Measurements from ENCODE around the gene RITA1. TPM values are rescaled to one million over a fixed set of nuclear protein-coding genes. Genes with fewer than 3 reads are reported as not detected.

The RITA1 gene
- total RNA-seq, 1 donor from 2014 or later = 48.4 TPM

DNA sequence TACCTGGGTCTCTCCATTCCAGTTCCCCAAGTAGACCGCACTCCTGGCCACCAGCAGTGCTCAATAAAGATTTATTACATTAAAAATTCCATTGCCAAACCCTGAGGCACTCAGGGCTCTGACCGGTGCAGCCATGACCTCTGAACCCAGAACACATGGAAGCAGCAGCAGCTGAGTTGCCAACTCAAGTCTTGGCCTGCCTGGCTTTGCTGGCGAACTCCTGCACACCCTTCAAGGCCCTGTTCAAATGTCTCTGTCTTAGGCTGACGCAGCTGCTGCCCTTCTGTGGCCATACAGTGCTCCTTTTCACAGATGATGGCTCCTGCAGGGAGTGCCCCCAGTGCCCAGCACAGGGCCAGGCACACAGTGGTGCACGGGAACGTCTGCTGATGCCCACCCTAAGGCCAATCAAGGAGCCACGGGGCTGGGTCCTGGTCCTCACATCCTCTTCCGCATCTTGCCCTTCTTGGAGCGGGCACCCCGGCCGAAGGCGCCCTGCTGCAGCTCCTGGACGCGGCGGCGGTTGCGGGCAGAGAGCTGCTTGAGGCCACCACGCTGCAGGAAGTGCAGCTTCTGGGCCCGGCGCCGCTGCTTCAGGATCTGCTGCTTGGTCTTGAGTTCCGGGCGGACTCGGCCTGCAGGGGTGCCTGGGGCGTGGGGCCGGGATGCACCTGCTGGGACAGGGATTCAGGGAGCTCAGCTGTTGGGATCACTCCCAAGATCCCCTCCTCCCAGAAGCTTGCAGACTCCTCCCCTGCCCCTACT lies 26.9 kb upstream of the RITA1 start:
- intact Hi-C loops (cut with DNase I) = no loop called here
- peaks cover 58 to 60% of the 10 kb centered on the region in 2 donors for H3K36me3 ChIP-seq
- no peak overlapping the region for H3K4me3 ChIP-seq
- H3K27ac ChIP-seq = no peak overlapping the region
- TF ChIP-seq, protein P1, sequence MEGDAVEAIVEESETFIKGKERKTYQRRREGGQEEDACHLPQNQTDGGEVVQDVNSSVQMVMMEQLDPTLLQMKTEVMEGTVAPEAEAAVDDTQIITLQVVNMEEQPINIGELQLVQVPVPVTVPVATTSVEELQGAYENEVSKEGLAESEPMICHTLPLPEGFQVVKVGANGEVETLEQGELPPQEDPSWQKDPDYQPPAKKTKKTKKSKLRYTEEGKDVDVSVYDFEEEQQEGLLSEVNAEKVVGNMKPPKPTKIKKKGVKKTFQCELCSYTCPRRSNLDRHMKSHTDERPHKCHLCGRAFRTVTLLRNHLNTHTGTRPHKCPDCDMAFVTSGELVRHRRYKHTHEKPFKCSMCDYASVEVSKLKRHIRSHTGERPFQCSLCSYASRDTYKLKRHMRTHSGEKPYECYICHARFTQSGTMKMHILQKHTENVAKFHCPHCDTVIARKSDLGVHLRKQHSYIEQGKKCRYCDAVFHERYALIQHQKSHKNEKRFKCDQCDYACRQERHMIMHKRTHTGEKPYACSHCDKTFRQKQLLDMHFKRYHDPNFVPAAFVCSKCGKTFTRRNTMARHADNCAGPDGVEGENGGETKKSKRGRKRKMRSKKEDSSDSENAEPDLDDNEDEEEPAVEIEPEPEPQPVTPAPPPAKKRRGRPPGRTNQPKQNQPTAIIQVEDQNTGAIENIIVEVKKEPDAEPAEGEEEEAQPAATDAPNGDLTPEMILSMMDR (IDR thresholded peaks at IDR 0.05) = no peak
- peaks cover 0 to 4% of the 10 kb centered on the region in 2 donors for H3K4me1 ChIP-seq
- DNase-seq (ENCODE audit: low spot score in 2 of 2) = no peak
- no peaks in the 10 kb centered on the region for H3K9me3 ChIP-seq
- H3K27me3 ChIP-seq = no peaks in the 10 kb centered on the region

DNA sequence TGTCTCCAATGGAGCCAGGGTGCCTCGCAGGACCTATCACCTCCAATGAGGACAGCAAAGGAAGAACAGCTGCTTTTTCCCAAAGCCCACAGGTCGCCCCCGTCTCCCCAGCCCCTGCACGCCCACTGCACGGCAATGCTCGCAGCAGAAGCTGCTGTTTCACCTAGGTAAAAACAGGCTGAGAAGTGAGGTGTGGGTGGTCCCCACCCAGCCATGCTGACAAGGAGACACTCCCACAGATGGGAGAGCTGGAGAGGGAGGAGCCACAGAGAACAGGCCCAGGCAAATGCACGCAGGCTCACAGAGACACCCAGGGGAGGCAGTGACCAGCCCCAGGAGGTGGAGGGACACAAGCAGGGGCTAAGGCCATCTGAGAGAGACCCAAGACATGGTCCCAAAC lies 25.6 kb upstream of the RITA1 start:
- Histone ChIP-seq H3K36me3 (peaks cover 69 to 73% of the 10 kb centered on the region in 2 donors), H3K27me3 (no peaks in the 10 kb centered on the region), H3K4me3 (no peak overlapping the region), H3K4me1 (no peaks in the 10 kb centered on the region), H3K27ac (no peak overlapping the region), H3K9me3 (no peaks in the 10 kb centered on the region)
- intact Hi-C loops (cut with DNase I) = no loop called here
- no peak for DNase-seq (ENCODE audit: low spot score in 2 of 2)
- TF ChIP-seq, protein P1 (IDR thresholded peaks at IDR 0.05) = no peak

DNA sequence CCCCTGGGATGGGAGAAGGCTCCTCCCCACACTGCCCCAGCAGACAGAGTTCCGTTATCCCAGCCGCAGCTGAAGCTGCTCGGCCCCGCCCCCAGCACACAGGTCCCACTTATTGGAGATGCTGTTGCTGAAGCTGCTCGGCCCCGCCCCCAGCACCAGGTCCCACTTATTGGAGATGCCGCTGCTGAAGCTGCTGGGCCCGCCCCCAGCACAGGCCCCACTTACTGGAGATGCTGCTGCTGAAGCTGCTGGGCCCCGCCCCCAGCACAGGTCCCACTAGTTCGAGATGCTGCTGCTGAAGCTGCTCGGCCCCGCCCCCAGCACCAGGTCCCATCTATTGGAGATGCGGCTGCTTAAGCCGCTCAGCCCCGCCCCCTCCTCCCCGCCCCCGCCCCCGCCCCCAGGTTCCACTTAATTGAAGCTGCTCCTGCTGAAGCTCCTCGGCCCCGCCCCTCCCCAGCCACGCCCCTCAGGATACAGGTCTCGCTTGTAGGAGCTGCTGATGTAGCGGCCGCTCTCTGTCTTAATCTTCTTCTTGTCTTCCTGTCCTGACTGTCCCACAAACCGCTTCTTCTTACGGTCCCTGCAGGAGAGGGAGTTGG lies 24.0 kb upstream of the RITA1 start:
- Histone ChIP-seq H3K27ac (no peak overlapping the region), H3K4me1 (no peaks in the 10 kb centered on the region), H3K36me3 (peaks cover 85 to 89% of the 10 kb centered on the region in 2 donors), H3K27me3 (no peaks in the 10 kb centered on the region), H3K4me3 (no peak overlapping the region), H3K9me3 (no peaks in the 10 kb centered on the region)
- TF ChIP-seq, protein P1 (IDR thresholded peaks at IDR 0.05) = no peak
- DNase-seq (ENCODE audit: low spot score in 2 of 2) = no peak
- intact Hi-C loops (cut with DNase I) = no loop called here

DNA sequence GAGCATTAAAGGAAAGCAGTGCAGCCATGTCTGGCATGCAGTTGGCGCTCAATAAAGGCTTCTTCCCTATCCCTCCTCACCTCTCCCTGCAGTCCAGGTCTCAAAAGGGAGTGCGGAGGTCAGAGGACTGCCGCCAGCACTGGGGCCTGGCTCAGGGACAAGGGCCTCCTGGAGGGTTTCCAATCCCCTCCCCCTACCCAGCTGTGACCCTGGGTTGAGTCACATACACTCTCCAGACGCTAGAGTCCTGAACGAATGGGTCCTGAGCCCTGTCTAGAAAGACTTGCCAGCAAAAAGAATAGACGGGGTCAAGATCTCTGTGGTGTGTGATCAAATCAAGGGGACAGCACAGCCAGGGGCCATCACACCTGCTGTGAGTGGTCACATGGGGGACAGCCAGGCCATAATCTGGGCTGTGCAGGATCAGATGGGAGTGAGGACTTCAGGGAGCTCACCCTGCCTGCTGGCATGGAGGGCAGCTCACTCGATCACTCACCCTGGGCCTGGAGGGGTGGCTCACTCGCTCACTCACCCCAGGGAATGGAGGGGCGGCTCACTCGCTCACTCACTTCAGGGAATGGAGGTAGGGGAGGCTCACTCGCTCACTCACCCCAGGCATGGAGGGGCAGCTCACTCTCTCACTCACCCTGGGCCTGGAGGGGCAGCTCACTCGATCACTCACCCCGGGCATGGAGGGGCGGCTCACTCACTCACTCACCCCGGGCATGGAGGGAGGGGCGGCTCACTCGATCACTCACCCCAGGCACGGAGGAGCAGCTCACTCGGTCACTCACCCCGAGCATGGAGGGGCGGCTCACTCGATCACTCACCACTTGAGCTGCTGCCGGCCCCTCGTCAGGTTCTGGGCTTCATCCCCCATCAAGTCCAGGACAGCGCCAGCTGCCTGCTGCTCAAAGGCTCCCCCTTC lies 23.2 kb upstream of the RITA1 start:
- no peaks in the 10 kb centered on the region for H3K27me3 ChIP-seq
- DNase-seq (ENCODE audit: low spot score in 2 of 2) = no peak
- TF ChIP-seq, protein P1 (IDR thresholded peaks at IDR 0.05) = no peak
- H3K27ac ChIP-seq = no peak overlapping the region
- peaks cover 92 to 98% of the 10 kb centered on the region in 2 donors for H3K36me3 ChIP-seq
- intact Hi-C loops (cut with DNase I) = no loop called here
- no peaks in the 10 kb centered on the region for H3K9me3 ChIP-seq
- H3K4me3 ChIP-seq = no peak overlapping the region
- no peaks in the 10 kb centered on the region for H3K4me1 ChIP-seq

DNA sequence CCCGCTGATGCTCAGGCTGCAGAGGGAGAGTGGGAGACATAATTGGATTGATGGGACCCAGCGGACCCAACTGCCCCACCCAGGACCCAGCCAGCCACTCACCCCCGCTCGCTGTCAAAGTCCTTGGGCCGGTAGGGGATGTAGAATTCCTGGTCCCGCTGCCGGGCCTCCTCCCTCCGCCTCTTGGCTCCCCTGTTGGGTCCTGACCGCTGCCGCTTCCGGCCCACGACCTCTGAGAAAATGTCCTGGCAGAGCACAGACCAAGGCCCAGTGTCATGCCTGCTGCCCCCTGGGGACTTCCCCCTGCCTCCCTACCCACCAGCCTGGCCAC lies 22.5 kb upstream of the RITA1 start:
- H3K9me3 ChIP-seq = no peaks in the 10 kb centered on the region
- intact Hi-C loops (cut with DNase I) = no loop called here
- no peak overlapping the region for H3K27ac ChIP-seq
- no peak overlapping the region for H3K4me3 ChIP-seq
- peaks cover 94 to 99% of the 10 kb centered on the region in 2 donors for H3K36me3 ChIP-seq
- DNase-seq (ENCODE audit: low spot score in 2 of 2) = no peak
- no peaks in the 10 kb centered on the region for H3K4me1 ChIP-seq
- TF ChIP-seq, protein P1 (IDR thresholded peaks at IDR 0.05) = no peak
- H3K27me3 ChIP-seq = no peaks in the 10 kb centered on the region

All from ascending aorta (tissue), 2 donors.